LNCaP clone FGC (cell line): ENCODE measurements around the gene ROBO1.

Source experiments
- DNase-seq: peaks from one replicate; pipeline ENCODE4 v3.0.0-alpha.2; 2011; ENCODE audit warnings: low read depth
- H3K4me3 ChIP-seq: 2 replicates; pipeline ENCODE4 v1.5.1; 2011; ENCODE audit warnings: mild to moderate bottlenecking, low read depth, low read length, control low read depth
- TF ChIP-seq, protein P1 (sequence below): IDR thresholded peaks from 2 replicates; pipeline ENCODE4 v1.5.1; 2012; ENCODE audit warnings: mild to moderate bottlenecking; ENCODE audit not compliant: control insufficient read depth, insufficient read depth; ENCODE audit errors: extremely low read depth

The ROBO1 gene

GRCh38 chr3:78794431-78794830 lies 973.4 kb downstream of the ROBO1 start:
- TF ChIP-seq, protein P1, sequence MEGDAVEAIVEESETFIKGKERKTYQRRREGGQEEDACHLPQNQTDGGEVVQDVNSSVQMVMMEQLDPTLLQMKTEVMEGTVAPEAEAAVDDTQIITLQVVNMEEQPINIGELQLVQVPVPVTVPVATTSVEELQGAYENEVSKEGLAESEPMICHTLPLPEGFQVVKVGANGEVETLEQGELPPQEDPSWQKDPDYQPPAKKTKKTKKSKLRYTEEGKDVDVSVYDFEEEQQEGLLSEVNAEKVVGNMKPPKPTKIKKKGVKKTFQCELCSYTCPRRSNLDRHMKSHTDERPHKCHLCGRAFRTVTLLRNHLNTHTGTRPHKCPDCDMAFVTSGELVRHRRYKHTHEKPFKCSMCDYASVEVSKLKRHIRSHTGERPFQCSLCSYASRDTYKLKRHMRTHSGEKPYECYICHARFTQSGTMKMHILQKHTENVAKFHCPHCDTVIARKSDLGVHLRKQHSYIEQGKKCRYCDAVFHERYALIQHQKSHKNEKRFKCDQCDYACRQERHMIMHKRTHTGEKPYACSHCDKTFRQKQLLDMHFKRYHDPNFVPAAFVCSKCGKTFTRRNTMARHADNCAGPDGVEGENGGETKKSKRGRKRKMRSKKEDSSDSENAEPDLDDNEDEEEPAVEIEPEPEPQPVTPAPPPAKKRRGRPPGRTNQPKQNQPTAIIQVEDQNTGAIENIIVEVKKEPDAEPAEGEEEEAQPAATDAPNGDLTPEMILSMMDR = no peak
- DNase-seq = no peak
- H3K4me3 ChIP-seq = no peak overlapping the region

- TF ChIP-seq, protein P1 = no peak
- no peak overlapping the region for H3K4me3 ChIP-seq
Observed at GRCh38 chr3:78792733-78793132, 975.1 kb downstream of the ROBO1 start.

DNA sequence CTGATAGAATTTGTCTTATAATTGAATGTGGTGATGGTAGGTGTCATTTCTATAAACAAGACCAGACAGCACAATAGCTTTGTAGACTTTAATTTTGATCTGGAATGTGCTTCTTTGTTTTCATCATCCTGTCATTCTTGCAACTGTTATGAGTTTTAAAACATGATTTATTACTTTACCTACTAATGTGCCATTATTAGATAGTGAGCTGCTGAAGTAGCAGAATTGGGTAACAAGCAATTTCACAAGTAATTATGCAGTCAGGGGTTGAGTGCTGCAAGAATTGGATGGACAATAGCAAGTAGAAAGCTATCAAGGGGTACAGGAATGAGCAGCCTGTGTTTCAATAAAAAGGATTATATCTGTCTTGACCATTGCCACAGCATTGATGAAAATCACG lies 975.6 kb downstream of the ROBO1 start:
- TF ChIP-seq, protein P1 = no peak
- no peak overlapping the region for H3K4me3 ChIP-seq
- DNase-seq = no peak

More at GRCh38 chr3:78792733-78793132, 975.1 kb downstream of the ROBO1 start:
- no peak for DNase-seq

GRCh38 chr3:78791753-78792152 lies 976.0 kb downstream of the ROBO1 start:
- TF ChIP-seq, protein P1 = no peak
- H3K4me3 ChIP-seq = no peak overlapping the region
- DNase-seq = no peak

- no peak overlapping the region for H3K4me3 ChIP-seq
- no peak for DNase-seq
- TF ChIP-seq, protein P1 = no peak
Observed at GRCh38 chr3:78788839-78789238, 979.0 kb downstream of the ROBO1 start.

DNA sequence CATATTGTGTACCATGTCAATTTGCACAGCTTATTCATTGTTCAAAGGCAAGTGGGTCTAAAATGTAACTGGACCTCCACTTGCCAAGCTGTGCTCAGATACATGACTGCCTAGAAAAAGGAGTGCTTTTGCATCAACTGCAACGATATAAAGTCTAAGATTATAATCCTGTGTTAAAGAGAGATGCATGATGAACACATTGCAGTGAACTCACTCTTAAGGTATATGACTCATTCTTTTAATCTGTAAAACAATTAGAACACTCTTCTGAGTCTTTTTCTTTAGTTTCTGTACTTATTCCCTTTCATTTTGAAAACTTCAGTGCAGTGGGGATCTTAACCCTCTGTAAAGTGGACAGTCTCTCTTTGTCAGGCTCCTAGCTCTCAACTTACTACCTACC lies 982.8 kb downstream of the ROBO1 start:
- TF ChIP-seq, protein P1 = no peak
- DNase-seq = no peak
- H3K4me3 ChIP-seq = no peak overlapping the region

DNA sequence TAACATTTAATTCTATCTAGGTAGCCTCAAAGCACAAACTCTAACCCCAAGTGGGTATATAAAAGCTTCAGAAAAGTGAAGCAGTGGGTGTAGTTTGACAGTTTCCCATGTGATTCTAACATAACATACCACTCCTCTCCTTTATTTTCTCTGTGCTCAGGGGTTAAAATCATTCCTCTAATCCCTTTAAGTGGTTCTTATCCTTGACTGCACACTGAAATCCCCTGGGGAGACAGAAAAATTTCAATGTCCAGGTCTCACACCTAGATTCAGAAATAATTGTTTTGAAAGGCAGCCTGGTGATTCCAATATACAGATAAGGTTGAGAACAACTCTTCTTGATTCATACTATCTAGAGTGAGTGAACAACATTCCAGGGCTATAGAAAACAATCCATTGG lies 986.4 kb downstream of the ROBO1 start:
- TF ChIP-seq, protein P1 = no peak
- no peak for DNase-seq
- H3K4me3 ChIP-seq = no peak overlapping the region
